H1 (cell line): ENCODE results near the gene ANKRD11. TPM values are rescaled to one million over a fixed set of nuclear protein-coding genes. Genes with fewer than 3 reads are reported as not detected.
A peak's percentile ranks its signal among the peaks of the same experiment; 100 is the strongest.

Source experiments
- CTCF ChIA-PET: fragments of 300-600 bp; sonication (Branson Sonifier 250); formaldehyde crosslinking; loops from one replicate; lab custom pipeline; 2021; ENCODE audit not compliant: partially characterized antibody; lab: Charles Lee
- POLR2A ChIA-PET: fragments of 300-600 bp; sonication (Branson Sonifier 250); formaldehyde crosslinking; loops from one replicate; lab custom pipeline; 2021; ENCODE audit warnings: inconsistent platforms; ENCODE audit not compliant: partially characterized antibody; lab: Charles Lee
- DNase-seq, 2 experiments: peaks; one replicate each; pipeline versions ENCODE4 v3.0.0 to v3.0.0-alpha.2; 2010 to 2022; ENCODE audit warnings: low spot score in 2 of 2, low read depth in 1 of 2, mixed read lengths in 1 of 2
- FAIRE-seq: peaks from 2 replicates; lab custom pipeline; 2011; peaks lifted over from hg19 to GRCh38; lab: Jason Lieb, UNC
- H2AFZ ChIP-seq: 2 replicates; pipeline ENCODE4 v1.8.1; 2012; ENCODE audit warnings: low read length, inconsistent platforms
- H2AK5ac ChIP-seq: 2 replicates; pipeline ENCODE4 v1.6.1; 2013; ENCODE audit warnings: low read depth, low read length
- H2BK120ac ChIP-seq: replicated peaks from 2 replicates; pipeline ENCODE3; 2013; ENCODE audit warnings: low read depth, low read length, inconsistent platforms
- H2BK12ac ChIP-seq: 2 replicates; pipeline ENCODE4 v1.6.1; 2013; ENCODE audit warnings: low read depth, low read length
- H2BK15ac ChIP-seq: 2 replicates; pipeline ENCODE4 v1.6.1; 2013; ENCODE audit warnings: low read length
- H2BK20ac ChIP-seq: 2 replicates; pipeline ENCODE4 v1.6.1; 2013; ENCODE audit warnings: low read length
- H2BK5ac ChIP-seq: 2 replicates; pipeline ENCODE4 v1.6.1; 2013; ENCODE audit warnings: low read depth, low read length
- H3K14ac ChIP-seq: 2 replicates; pipeline ENCODE4 v1.6.1; 2013; ENCODE audit warnings: inconsistent platforms; ENCODE audit not compliant: insufficient read length
- H3K18ac ChIP-seq: 2 replicates; pipeline ENCODE4 v1.6.1; 2013; ENCODE audit warnings: low read length; ENCODE audit errors: extremely low read depth
- H3K23ac ChIP-seq: 2 replicates; pipeline ENCODE4 v1.6.1; 2013; ENCODE audit warnings: inconsistent platforms; ENCODE audit not compliant: insufficient read length
- H3K23me2 ChIP-seq: 2 replicates; pipeline ENCODE4 v1.6.1; 2013; ENCODE audit warnings: low read depth, low read length
- H3K27ac ChIP-seq: 2 replicates; pipeline ENCODE4 v1.6.1; 2011; ENCODE audit warnings: low read depth, low read length, inconsistent platforms
- H3K27me3 ChIP-seq, 4 experiments: replicated peaks in 1 of 4; 1 replicate in 1 of 4; 2 replicates in 3 of 4; pipeline versions ENCODE4 v1.6.1 to v1.8.1; 2011 to 2013; ENCODE audit warnings: low read length in 3 of 4, mild to moderate bottlenecking in 3 of 4, inconsistent platforms in 2 of 4, mixed read lengths in 2 of 4, moderate library complexity in 1 of 4; ENCODE audit not compliant: control insufficient read depth in 3 of 4, insufficient read depth in 3 of 4; ENCODE audit errors: extremely low read depth in 1 of 4
- H3K36me3 ChIP-seq, 4 experiments: 2 replicates each; pipeline versions ENCODE4 v1.6.1 to v1.8.1; 2011 to 2013; ENCODE audit warnings: mild to moderate bottlenecking in 4 of 4, low read length in 3 of 4, moderate library complexity in 2 of 4, control low read depth in 1 of 4, inconsistent platforms in 1 of 4; ENCODE audit not compliant: insufficient read depth in 4 of 4, control insufficient read depth in 2 of 4
- H3K4ac ChIP-seq: replicated peaks from 2 replicates; pipeline ENCODE3; 2013; ENCODE audit warnings: low read length, low read depth, mixed read lengths, inconsistent platforms; ENCODE audit not compliant: insufficient read length
- H3K4me1 ChIP-seq, 4 experiments: replicated peaks in 1 of 4; 1 replicate in 1 of 4; 2 replicates in 3 of 4; pipeline versions ENCODE4 v1.6.1 to v1.8.1; 2011 to 2013; ENCODE audit warnings: low read length in 3 of 4, inconsistent platforms in 2 of 4, mixed read lengths in 1 of 4; ENCODE audit not compliant: insufficient read depth in 4 of 4, control insufficient read depth in 3 of 4
- H3K4me2 ChIP-seq, 2 experiments: 2 replicates each; pipeline versions ENCODE4 v1.6.1 to v1.8.1; 2011 to 2013; ENCODE audit warnings: low read depth in 2 of 2, low read length in 2 of 2, control low read depth in 1 of 2, inconsistent platforms in 1 of 2, mild to moderate bottlenecking in 1 of 2; ENCODE audit not compliant: insufficient read depth in 1 of 2
- H3K4me3 ChIP-seq, 4 experiments: fragments of 200-600, 300-600 bp in 1 of 4; sonication (generic), shearing (Covaris generic), sonication (Bioruptor Twin) in 1 of 4; 2 replicates each; pipeline versions ENCODE4 v1.5.1 to v1.8.1; 2011 to 2016; ENCODE audit warnings: low read length in 4 of 4, low read depth in 3 of 4, control low read depth in 2 of 4, inconsistent platforms in 2 of 4, mild to moderate bottlenecking in 2 of 4, mixed read lengths in 1 of 4, moderate library complexity in 1 of 4; ENCODE audit not compliant: insufficient read depth in 2 of 4; ENCODE audit errors: extremely low read depth in 1 of 4
- H3K56ac ChIP-seq: replicated peaks from 2 replicates; pipeline ENCODE3; 2013; ENCODE audit warnings: low read depth, mild to moderate bottlenecking, mixed read lengths, low read length, inconsistent platforms; ENCODE audit not compliant: insufficient read length
- H3K79me1 ChIP-seq: 2 replicates; pipeline ENCODE4 v1.6.1; 2013; ENCODE audit warnings: low read depth, low read length, control low read depth
- H3K79me2 ChIP-seq, 2 experiments: 2 replicates each; pipeline versions ENCODE4 v1.6.1 to v1.8.1; 2012 to 2013; ENCODE audit warnings: low read length in 2 of 2, mild to moderate bottlenecking in 2 of 2, inconsistent platforms in 1 of 2; ENCODE audit not compliant: insufficient read depth in 2 of 2, control insufficient read depth in 1 of 2
- H3K9ac ChIP-seq, 4 experiments: replicated peaks in 1 of 4; 1 replicate in 1 of 4; 2 replicates in 3 of 4; pipeline versions ENCODE4 v1.6.1 to v1.8.1; 2011 to 2013; ENCODE audit warnings: low read depth in 3 of 4, low read length in 3 of 4, control low read depth in 2 of 4, mild to moderate bottlenecking in 2 of 4, moderate library complexity in 2 of 4, inconsistent platforms in 1 of 4; ENCODE audit errors: extremely low read depth in 1 of 4
- H3K9me3 ChIP-seq, 2 experiments: 2 replicates each; pipeline versions ENCODE4 v1.6.1 to v1.8.1; 2012 to 2013; ENCODE audit warnings: mild to moderate bottlenecking in 2 of 2, moderate library complexity in 2 of 2, control low read depth in 1 of 2, inconsistent platforms in 1 of 2, low read depth in 1 of 2, low read length in 1 of 2, mixed read lengths in 1 of 2; ENCODE audit not compliant: insufficient read depth in 2 of 2
- H4K20me1 ChIP-seq, 2 experiments: replicated peaks in 1 of 2; 2 replicates each; pipeline versions ENCODE3 to v1.8.1; 2011 to 2013; ENCODE audit warnings: inconsistent platforms in 2 of 2, low read length in 2 of 2, mild to moderate bottlenecking in 1 of 2; ENCODE audit not compliant: insufficient read depth in 2 of 2, control insufficient read depth in 1 of 2
- H4K5ac ChIP-seq: 2 replicates; pipeline ENCODE4 v1.6.1; 2013; ENCODE audit warnings: low read length, low read depth, mixed read lengths, inconsistent platforms; ENCODE audit not compliant: insufficient read length
- H4K8ac ChIP-seq: 2 replicates; pipeline ENCODE4 v1.8.0; 2013; ENCODE audit warnings: mild to moderate bottlenecking, moderate library complexity, low read length, inconsistent platforms; ENCODE audit not compliant: insufficient read depth; ENCODE audit errors: extremely low read depth
- H4K91ac ChIP-seq: replicated peaks from 2 replicates; pipeline ENCODE3; 2013; ENCODE audit warnings: low read length, mixed read lengths, inconsistent platforms; ENCODE audit not compliant: insufficient read length
- ATF3 ChIP-seq: IDR thresholded peaks from 2 replicates; pipeline ENCODE4 v1.6.1; 2011; ENCODE audit warnings: low read depth, mild to moderate bottlenecking, low read length; ENCODE audit not compliant: insufficient read depth
- CREB1 ChIP-seq: IDR thresholded peaks from 2 replicates; pipeline ENCODE4 v1.6.1; 2012; ENCODE audit warnings: inconsistent platforms
- WGBS, 2 experiments: shearing (Covaris generic) in 1 of 2; methylation state at CpG; one replicate each; pipeline versions ENCODE4 v1.1.6 to v1.1.7; 2013 to 2015; ENCODE audit warnings: low lambda C conversion rate in 2 of 2, mixed read lengths in 2 of 2, inconsistent platforms in 1 of 2, low coverage in 1 of 2, missing lambda C conversion rate in 1 of 2; ENCODE audit not compliant: insufficient replicate concordance in 2 of 2, insufficient coverage in 1 of 2, insufficient read length in 1 of 2; ENCODE audit errors: extremely low coverage in 1 of 2, missing lambda C conversion rate in 1 of 2; 5-methylcytosine and 5-hydroxymethylcytosine counted together
- polyA plus RNA-seq, 7 experiments: library from polyadenylated mRNA; depleted of rRNA in 3 of 7; stranded (reverse) in 5 of 7; unstranded in 2 of 7; fragments of >200 nt in 5 of 7; fragments of 200-250 nt in 2 of 7; gene quantifications; 1 replicate in 5 of 7; 2 replicates in 1 of 7; 4 replicates in 1 of 7; pipeline versions ENCODE4 v1.2.1 to v1.2.3, GENCODE V29; 2011 to 2013; ENCODE audit warnings: missing spikeins in 2 of 7, mixed read lengths in 2 of 7
- total RNA-seq: library from RNA; stranded (reverse); fragmentation: NEBNext Ultra II Directional; extraction: Animal tissue kit (Norgen Biotek cat#: 25700); gene quantifications from 2 replicates; pipeline ENCODE4 v1.2.1, GENCODE V29; 2021
- TF ChIP-seq, protein P1 (sequence below), 3 experiments: IDR thresholded peaks; 1 replicate in 2 of 3; 2 replicates in 1 of 3; pipeline versions ENCODE4 v1.5.1 to v1.6.1; 2011; ENCODE audit warnings: low read length in 3 of 3, mild to moderate bottlenecking in 3 of 3, inconsistent platforms in 2 of 3, low read depth in 1 of 3, moderate library complexity in 1 of 3; ENCODE audit not compliant: insufficient read depth in 1 of 3; ENCODE audit errors: control extremely low read depth in 1 of 3

The ANKRD11 gene
- total and polyA plus RNA-seq, 2 of the 8 experiments (the other 6 are each of a cell fraction or from before 2014, with no cell fraction given), result 46.5 to 142 TPM

DNA sequence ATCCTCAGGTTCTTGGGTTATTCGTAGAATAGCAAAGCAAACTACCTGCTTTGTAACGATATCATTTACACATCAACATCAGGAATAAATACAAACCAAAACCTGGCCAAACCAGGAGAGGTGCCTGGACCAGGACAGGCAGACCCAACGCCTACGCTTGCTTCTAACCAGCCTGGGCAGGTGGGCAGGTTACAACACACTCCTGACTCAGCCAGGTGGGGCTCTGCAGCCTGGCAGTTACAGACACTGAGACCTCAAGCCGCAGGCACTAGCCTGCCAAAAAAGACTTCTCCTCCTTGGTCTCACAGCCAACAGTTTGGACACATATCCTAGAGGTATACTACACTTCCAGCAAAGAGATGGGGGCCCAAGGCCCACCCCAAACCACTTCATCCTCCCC is 14.0 kb downstream of the ANKRD11 start:
- CTCF ChIA-PET, result interaction anchor here (1.2 kb wide), 1 partner anchor 15 kb away, joined by 5 read pairs; no protein-coding TSS in a partner anchor
- Histone ChIP-seq H3K4me2 (peak overlapping the region in 1 of 2 experiments; percentile 28; a peak in 1 of 4 replicates), H3K23me2 (no peaks in the 10 kb centered on the region; the same call in 1 of the 2 replicates), H2AFZ (no peak overlapping the region), H2AK5ac (no peak overlapping the region), H3K18ac (no peak overlapping the region), H2BK12ac (no peak overlapping the region), H2BK5ac (no peak overlapping the region), H3K4ac (no peak overlapping the region), H3K14ac (no peak overlapping the region), H3K79me1 (peaks cover 23% of the 10 kb centered on the region), H4K8ac (no peak overlapping the region), H4K20me1 (peaks cover 58 to 60% of the 10 kb centered on the region in 2 experiments), H3K27ac (no peak overlapping the region), H4K5ac (no peak overlapping the region), H3K4me1 (peaks cover 3 to 17% (median 9%) of the 10 kb centered on the region in 4 experiments), H3K36me3 (no peaks in the 10 kb centered on the region; a peak in 1 of 8 replicates), H3K56ac (no peak overlapping the region), H2BK15ac (no peak overlapping the region), H2BK120ac (no peak overlapping the region), H2BK20ac (no peak overlapping the region), H3K4me3 (no peak overlapping the region), H4K91ac (no peak overlapping the region), H3K9ac (no peak overlapping the region), H3K79me2 (peaks cover 81 to 100% of the 10 kb centered on the region in 2 experiments), H3K23ac (no peak overlapping the region), H3K9me3 (no peaks in the 10 kb centered on the region), H3K27me3 (no peaks in the 10 kb centered on the region)
- POLR2A ChIA-PET, result interaction anchor here (0.6 to 4.7 kb wide), 4 partner anchors 8 to 53 kb away, joined by 3 to 26 read pairs (median 4); no protein-coding TSS in a partner anchor
- DNase-seq (no peak), FAIRE-seq (no peak)
- TF ChIP-seq, protein P1, sequence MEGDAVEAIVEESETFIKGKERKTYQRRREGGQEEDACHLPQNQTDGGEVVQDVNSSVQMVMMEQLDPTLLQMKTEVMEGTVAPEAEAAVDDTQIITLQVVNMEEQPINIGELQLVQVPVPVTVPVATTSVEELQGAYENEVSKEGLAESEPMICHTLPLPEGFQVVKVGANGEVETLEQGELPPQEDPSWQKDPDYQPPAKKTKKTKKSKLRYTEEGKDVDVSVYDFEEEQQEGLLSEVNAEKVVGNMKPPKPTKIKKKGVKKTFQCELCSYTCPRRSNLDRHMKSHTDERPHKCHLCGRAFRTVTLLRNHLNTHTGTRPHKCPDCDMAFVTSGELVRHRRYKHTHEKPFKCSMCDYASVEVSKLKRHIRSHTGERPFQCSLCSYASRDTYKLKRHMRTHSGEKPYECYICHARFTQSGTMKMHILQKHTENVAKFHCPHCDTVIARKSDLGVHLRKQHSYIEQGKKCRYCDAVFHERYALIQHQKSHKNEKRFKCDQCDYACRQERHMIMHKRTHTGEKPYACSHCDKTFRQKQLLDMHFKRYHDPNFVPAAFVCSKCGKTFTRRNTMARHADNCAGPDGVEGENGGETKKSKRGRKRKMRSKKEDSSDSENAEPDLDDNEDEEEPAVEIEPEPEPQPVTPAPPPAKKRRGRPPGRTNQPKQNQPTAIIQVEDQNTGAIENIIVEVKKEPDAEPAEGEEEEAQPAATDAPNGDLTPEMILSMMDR (IDR thresholded peaks at IDR 0.05; ENCODE audit: control extremely low read depth in 1 of 3, insufficient read depth in 1 of 3, low read depth in 1 of 3, low read length in 3 of 3), result peak in 1 of 3 experiments; percentile 5; a peak in 1 of 4 replicates
- TF ChIP-seq CREB1, result no peak
- no peak for TF ChIP-seq ATF3
- WGBS, 2 experiments, result 89% methylated on average over 5 of the region's 5 CpGs; no CpG with 5 or more reads in 1 of the 2 experiments
